Measurements from ENCODE around the gene PBRM1.

GRCh38 chr3:52514576-52514975 is 171.1 kb downstream of the PBRM1 start:
- TF ChIP-seq NR3C1 (CRISPR knock-in tag; IDR thresholded peaks at IDR 0.05): no peak
- TF ChIP-seq MXD3 (CRISPR knock-in tag; IDR thresholded peaks at IDR 0.05): no peak
